Measurements from ENCODE around the gene PTRH2.
"Not testable (repeated sequence)": the region's sequence is repeated elsewhere in the genome, so short reads cannot be mapped to it uniquely, and the experiment has no call there.

PTRH2 gene

DNA sequence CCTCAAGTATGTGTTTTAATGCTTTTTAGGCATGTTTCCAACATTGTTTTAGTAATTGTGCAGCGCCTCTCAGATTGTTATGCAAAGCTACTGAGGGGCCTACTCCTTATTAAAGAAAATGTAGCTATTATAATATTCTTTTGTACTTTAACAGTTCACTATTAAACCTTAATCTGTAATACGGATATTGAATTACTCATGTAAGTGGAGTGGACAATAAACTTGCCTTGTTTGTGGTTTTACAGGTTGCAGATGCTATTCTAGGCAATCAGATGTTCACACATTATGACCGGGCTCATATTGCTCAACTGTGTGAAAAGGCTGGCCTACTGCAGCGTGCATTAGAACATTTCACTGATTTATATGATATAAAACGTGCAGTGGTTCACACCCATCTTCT, 41.0 kb downstream of the PTRH2 start:
- DNase-seq: no peak

GRCh38 chr17:59656624-59657023, 50.6 kb downstream of the PTRH2 start:
- not testable (repeated sequence) for DNase-seq

DNA sequence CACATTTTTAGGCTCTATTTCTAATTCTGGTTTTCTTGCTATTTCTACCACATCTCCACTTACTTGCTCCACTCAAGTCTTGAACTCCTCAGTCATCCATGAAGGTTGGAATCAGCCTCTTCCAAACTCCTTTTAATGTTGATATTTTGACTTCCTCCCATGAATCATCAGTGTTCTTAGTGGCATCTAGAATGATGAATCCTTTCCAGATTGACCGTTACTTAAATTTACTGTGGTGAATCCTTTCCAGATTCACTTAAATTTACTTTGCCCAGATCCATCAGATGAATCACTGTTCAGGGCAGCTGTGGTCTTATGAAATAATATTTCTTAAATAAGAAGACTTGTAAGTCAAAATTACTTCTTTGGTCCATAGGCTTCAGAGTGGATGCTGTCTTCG, 55.1 kb downstream of the PTRH2 start:
- no peak for DNase-seq

DNA sequence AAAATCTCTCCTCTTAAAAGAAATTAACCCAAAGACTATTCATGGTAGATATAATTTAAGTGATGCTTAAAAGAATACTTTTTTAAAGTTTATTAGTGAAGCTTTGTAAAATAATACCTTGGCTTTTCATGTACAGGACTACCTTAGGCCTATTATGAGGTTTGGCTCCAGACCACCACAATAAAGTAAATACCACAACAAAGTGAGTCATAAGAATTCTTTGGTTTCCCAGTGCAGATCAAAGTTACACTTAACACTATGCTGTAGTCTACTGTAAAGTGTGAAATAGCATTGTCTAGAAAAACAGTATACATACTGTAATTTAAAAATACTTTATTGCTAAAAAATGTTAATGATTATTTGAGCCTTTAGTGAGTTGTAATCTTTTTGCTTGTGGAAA, 55.9 kb downstream of the PTRH2 start:
- no peak for DNase-seq

DNA sequence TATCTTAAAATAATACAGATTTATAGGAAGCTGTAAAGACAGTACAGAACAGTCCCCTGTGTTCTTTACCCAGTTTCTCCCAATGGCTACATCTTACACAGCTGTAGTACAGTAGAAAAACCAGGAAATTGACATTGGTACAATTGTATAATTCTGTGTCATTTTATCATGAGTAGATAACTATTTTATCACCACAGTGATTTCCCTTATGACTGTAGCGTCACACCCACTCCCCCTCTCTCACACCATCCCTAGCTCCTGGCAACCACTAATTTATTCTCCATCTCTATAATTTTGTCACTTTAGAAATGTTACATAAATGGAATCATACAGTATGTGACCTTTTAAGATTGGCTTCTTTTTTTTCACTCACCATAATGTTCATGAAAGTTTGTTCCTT, 56.6 kb downstream of the PTRH2 start:
- DNase-seq: no peak

DNA sequence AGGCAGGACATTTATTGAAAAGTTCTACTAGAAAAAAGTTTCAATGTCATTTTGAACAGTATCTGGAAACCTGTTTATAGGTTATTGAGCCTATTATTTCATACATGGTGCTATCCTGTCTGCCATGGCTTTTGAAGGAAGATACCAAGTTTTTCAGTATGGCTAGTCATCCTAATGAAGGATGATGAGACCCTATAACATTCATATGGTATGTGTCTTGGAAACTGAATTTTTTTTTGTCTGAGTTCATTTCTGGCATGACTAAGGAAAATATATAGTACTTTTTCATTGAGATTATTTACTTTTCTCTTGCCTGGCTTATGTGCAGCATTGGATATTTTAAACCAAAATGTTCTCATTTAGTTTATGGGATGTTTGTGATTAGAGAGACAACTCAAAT, 57.3 kb downstream of the PTRH2 start:
- no peak for DNase-seq

Data from activated CD4-positive, alpha-beta T cell treated with anti-CD3 and anti-CD28 coated beads for 4 hours (primary cell).